Ovary (tissue), 9 donors: ENCODE data around the gene FOXRED1. TPM values are rescaled to one million over a fixed set of nuclear protein-coding genes. Genes with fewer than 3 reads are reported as not detected.

Experiments
- DNase-seq, 5 donors: peaks; one replicate each; pipeline ENCODE4 v3.0.0-alpha.2; 2019 to 2020
- H3K27ac ChIP-seq, 2 donors: fragments of 200-600 bp; one replicate each; pipeline versions ENCODE4 v1.5.1 to v1.8.0; 2019 to 2022
- H3K27me3 ChIP-seq: fragments of 200-600 bp; one replicate; pipeline ENCODE4 v1.8.0; 2022
- H3K36me3 ChIP-seq: fragments of 200-600 bp; sonication (generic); one replicate; pipeline ENCODE4 v1.5.1; 2019
- H3K4me1 ChIP-seq: one replicate; pipeline ENCODE4 v1.8.1; 2013; ENCODE audit warnings: mild to moderate bottlenecking, moderate library complexity; ENCODE audit not compliant: insufficient read depth
- H3K4me3 ChIP-seq: fragments of 200-600 bp; sonication (generic); one replicate; pipeline ENCODE4 v1.5.1; 2017
- H3K9me3 ChIP-seq, 2 donors: fragments of 200-600 bp in 1 of 2; sonication (generic) in 1 of 2; one replicate each; pipeline versions ENCODE4 v1.5.1 to v1.8.1; 2013 to 2019; ENCODE audit warnings: mild to moderate bottlenecking in 1 of 2, moderate library complexity in 1 of 2
- CTCF ChIP-seq, 3 donors: fragments of 450-650 bp in 2 of 3; fragments of 200-600 bp in 1 of 3; IDR thresholded peaks; one replicate each; pipeline versions ENCODE4 v1.5.1 to v1.8.0; 2016 to 2022; ENCODE audit warnings: antibody characterized with exemption in 3 of 3, mild to moderate bottlenecking in 1 of 3
- EP300 ChIP-seq: sonication (generic); formaldehyde crosslinking; IDR thresholded peaks from one replicate; pipeline ENCODE4 v1.6.1; 2017; ENCODE audit warnings: antibody characterized with exemption
- POLR2A ChIP-seq: fragments of 450-650 bp; IDR thresholded peaks from one replicate; pipeline ENCODE4 v1.6.1; 2017; ENCODE audit warnings: antibody characterized with exemption, mild to moderate bottlenecking, moderate library complexity
- WGBS, 3 donors: extraction: QIAGEN DNeasy Blood & Tissue Kit in 1 of 3; methylation state at CpG; one replicate each; pipeline versions ENCODE4 v1.1.5 to v1.1.7; 2013 to 2017; 5-methylcytosine and 5-hydroxymethylcytosine counted together
- intact Hi-C, 4 donors: fragments of 100-400 bp; cut with DNase I; formaldehyde crosslinking; loops; one replicate each; pipeline versions ENCODE4 v1.11.0 to v1.15.1; 2022 to 2023
- polyA plus RNA-seq, 2 donors: library from polyadenylated mRNA; stranded (reverse); fragments of 200-250 nt in 1 of 2; fragments of 350-450 nt in 1 of 2; fragmentation: Illumina TruSeq in 1 of 2; extraction: RNeasy Lipid Tissue Mini Kit (QIAGEN cat#74804) in 1 of 2; gene quantifications; one replicate each; pipeline ENCODE4 v1.2.3, GENCODE V29; 2013 to 2014
- total RNA-seq, 7 donors: library from RNA; depleted of rRNA in 2 of 7; stranded (reverse); fragments of >200 nt in 2 of 7; fragmentation: NEBNext Ultra II Directional in 3 of 7; extraction: Animal tissue kit (Norgen Biotek cat#: 25700) in 3 of 7; gene quantifications; one replicate each; pipeline versions ENCODE4 v1.1.0 to v1.2.4, GENCODE V29; 2016 to 2023
- donor health status: DM: no; HTN: no; CAD: no; lungs with moderate emphysema.
- donor health status: DM: no; HTN: no; CAD: no.
- donor health status: Bipolar disorder and iron deficiency.
- donor health status: DM: yes; HTN: yes; CAD: no.
- donor health status: DM: no; HTN: no; CAD: no.
- donor health status: DM: yes; HTN: yes; CAD: no.

The FOXRED1 gene
- total and polyA plus RNA-seq, 9 donors: 10.3 to 24.8 (median 17.3) TPM

DNA sequence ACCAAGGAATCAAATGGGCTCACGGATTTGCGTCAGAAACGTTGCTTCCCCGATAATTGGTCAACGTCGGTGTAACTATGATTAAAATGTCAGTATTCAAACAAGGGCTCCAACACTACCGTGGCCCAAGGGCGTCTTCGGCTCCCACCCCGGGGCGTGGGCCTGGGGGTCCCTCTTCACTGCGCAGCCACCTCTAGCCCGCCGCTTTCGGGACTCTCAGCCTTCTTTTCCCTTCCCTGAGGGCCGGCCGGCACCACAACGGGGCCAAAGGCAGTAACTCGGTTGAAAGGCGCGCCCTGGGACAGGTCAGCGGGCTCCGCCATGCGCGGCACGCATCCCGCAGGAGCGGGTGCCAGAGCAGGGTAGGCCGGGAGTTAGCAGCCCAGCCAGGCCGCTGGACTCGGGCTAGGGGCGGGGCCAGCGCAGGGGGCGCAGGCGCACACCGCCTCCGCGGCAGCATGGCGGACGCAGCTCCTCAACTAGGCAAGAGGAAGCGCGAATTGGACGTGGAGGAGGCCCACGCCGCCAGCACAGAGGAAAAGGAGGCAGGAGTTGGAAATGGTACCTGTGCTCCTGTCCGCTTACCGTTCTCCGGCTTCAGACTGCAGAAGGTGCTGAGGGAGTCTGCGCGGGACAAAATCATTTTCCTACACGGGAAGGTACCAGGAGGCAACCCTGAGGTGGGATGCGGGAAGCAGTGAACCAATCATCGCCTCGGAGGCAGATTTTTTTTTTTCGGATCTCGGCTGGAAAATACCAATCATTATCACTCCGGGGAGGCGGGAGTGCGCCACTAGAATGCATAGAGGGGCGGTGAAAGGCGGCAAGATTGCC is 34.9 kb downstream of the FOXRED1 start, which contains the start of gene DCPS:
Gene DCPS (plus strand): TSS at position 438 of the 834 bp plus-strand sequence. CDS start 21 bp downstream, at position 459.
- peak within 1 kb of the TSS; percentile 48 for H3K4me3 ChIP-seq
- 0 to 1% (median 1%) methylated on average over 56 to 61 of the region's 61 CpGs for WGBS, 3 donors
- peak; percentile 89 to 95 (median 91) for DNase-seq

GRCh38 chr11:126304457-126305075 is 35.6 kb downstream of the FOXRED1 start:
- TF ChIP-seq EP300: no peak
- TF ChIP-seq POLR2A: no peak
- no peak for TF ChIP-seq CTCF (IDR thresholded peaks at IDR 0.05)
- H3K27ac ChIP-seq: peak overlapping the region in 1 of 2 donors; percentile 79
- H3K9me3 ChIP-seq: no peaks in the 10 kb centered on the region
- H3K36me3 ChIP-seq: no peaks in the 10 kb centered on the region
- peak overlapping the region; percentile 48 for H3K4me3 ChIP-seq
- H3K27me3 ChIP-seq: no peaks in the 10 kb centered on the region
- DNase-seq: peak in 1 of 5 donors; percentile 19
- peaks cover 6% of the 10 kb centered on the region for H3K4me1 ChIP-seq
- 11 to 18% (median 17%) methylated on average over 12 of the region's 12 CpGs for WGBS, 3 donors
- intact Hi-C loops: loop anchor here in 3 of 4 donors (2.0 to 10.0 kb wide), 4 partner anchors 48 to 690 kb away; partner anchors contain the start of gene ST3GAL4 (in 1 of the 3)

More for the DNA sequence above, 34.9 kb downstream of the FOXRED1 start, which contains the start of gene DCPS:
- Histone ChIP-seq H3K36me3 (no peaks in the 10 kb centered on the region), H3K27ac (peak within 1 kb of the TSS; percentile 66 to 79), H3K9me3 (no peaks in the 10 kb centered on the region), H3K4me1 (peaks cover 6% of the 10 kb centered on the region), H3K27me3 (no peaks in the 10 kb centered on the region)
- intact Hi-C loops: loop anchor here in 3 of 4 donors (2.0 to 10.0 kb wide), 3 partner anchors 49 to 691 kb away; partner anchors contain the start of gene ST3GAL4 (in 1 of the 3)
- TF ChIP-seq CTCF (IDR thresholded peaks at IDR 0.05) (no peak), POLR2A (peak; percentile 40)

DNA sequence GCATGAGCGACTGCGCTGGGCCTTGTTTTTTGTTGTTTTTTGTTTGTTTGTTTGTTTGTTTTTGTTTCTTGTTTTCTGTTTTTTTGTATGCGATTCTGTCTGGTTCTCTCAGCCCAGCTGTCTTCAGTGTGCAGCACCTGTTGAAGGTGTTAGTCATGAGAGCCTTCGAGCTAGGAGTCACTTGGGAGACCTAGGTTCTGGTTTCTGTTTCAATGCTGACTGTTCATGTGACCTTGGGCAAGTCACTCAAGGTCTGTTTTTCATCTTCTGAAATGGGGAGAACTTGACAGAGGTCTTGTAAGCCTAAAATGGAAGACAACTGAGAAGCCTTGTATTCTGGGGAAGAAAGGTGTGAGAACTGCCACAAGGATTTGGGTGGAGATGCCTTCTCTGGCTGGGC is 36.7 kb downstream of the FOXRED1 start:
- TF ChIP-seq CTCF (IDR thresholded peaks at IDR 0.05) (no peak), EP300 (no peak), POLR2A (no peak)
- Histone ChIP-seq H3K27me3 (no peaks in the 10 kb centered on the region), H3K4me1 (peaks cover 8% of the 10 kb centered on the region), H3K4me3 (no peak overlapping the region), H3K9me3 (no peaks in the 10 kb centered on the region), H3K27ac (no peak overlapping the region), H3K36me3 (no peaks in the 10 kb centered on the region)
- DNase-seq: peak in 1 of 5 donors; percentile 22
- WGBS, 3 donors: 80 to 93% (median 82%) methylated on average over 4 of the region's 4 CpGs
- intact Hi-C loops: loop anchor here in 3 of 4 donors (2.0 to 10.0 kb wide), 4 partner anchors 47 to 689 kb away; partner anchors contain the start of gene ST3GAL4 (in 1 of the 3)

GRCh38 chr11:126307706-126308105 is 38.8 kb downstream of the FOXRED1 start:
- intact Hi-C loops: loop anchor here in 2 of 4 donors (2.0 to 10.0 kb wide), 4 partner anchors 47 to 687 kb away; partner anchors contain the start of gene ST3GAL4 (in 1 of the 2)
- Histone ChIP-seq H3K9me3 (no peaks in the 10 kb centered on the region), H3K4me1 (peaks cover 8% of the 10 kb centered on the region), H3K4me3 (no peak overlapping the region), H3K36me3 (no peaks in the 10 kb centered on the region), H3K27ac (no peak overlapping the region), H3K27me3 (no peaks in the 10 kb centered on the region)
- DNase-seq: peak in 2 of 5 donors; percentile 37 to 48
- TF ChIP-seq CTCF (IDR thresholded peaks at IDR 0.05) (peak in 1 of 3 donors; percentile 42), EP300 (no peak), POLR2A (no peak)
- 12 to 20% (median 15%) methylated on average over 5 of the region's 5 CpGs for WGBS, 3 donors
